ENCODE data around the gene PML.
"Not testable (repeated sequence)": the region's sequence is repeated elsewhere in the genome, so short reads cannot be mapped to it uniquely, and the experiment has no call there.

The PML gene

DNA sequence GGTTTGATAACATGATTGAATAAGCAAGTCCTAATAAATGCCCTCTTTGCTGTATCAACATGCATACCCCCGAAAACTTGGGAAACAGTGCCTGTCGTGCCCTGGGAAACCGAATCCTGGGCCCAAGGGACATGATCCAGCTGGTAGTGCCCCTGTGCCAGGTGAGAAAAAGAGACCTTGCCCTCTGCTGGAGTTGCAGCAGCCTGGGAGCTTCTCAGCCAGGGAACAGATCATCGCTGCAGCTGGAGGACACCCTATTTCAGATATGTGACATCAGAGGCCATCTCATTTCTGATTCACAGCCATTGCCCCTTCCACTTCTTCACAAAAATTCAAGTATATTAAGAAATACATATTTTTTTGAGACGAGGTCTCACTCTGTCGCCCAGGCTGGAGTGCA lies 34.7 kb upstream of the PML start:
- DNase-seq: no peak

DNA sequence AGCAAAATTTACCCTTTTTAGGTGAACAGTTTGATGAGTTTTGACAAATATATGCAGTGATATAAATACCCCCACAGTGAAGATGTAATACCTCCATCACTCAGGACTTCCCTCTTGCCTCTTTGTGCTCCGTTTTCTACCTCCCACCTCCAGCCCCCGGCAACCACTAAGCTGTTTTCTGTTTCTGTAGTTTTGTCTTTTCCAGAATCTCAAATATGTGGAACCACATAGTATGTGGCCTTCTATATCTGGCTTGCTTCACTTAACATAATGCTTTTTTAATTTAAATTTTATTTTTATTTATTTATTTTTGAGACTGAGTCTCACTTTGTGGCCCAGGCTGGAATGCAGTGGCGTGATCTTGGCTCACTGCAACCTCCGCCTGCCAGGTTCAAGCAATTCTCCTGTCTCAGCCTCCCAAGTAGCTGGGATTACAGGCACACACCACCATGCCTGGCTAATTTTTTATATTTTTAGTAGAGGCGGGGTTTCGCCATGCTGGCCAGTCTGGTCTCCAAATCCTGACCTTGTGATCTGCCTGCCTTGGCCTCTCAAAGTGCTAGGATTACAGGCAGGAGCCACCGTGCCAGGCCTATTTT lies 33.9 kb upstream of the PML start:
- DNase-seq: not testable (repeated sequence)

- DNase-seq: no peak
These were observed 32.1 kb upstream of the PML start for GRCh38 chr15:73962433-73962832.

- DNase-seq: peak; percentile 86 to 89
These were observed 29.8 kb upstream of the PML start for GRCh38 chr15:73964736-73965093.

- no peak for DNase-seq
These were observed 29.3 kb upstream of the PML start for GRCh38 chr15:73965094-73965757.

- peak; percentile 15 to 25 for DNase-seq
These were observed 28.8 kb upstream of the PML start for GRCh38 chr15:73965758-73966113.

DNA sequence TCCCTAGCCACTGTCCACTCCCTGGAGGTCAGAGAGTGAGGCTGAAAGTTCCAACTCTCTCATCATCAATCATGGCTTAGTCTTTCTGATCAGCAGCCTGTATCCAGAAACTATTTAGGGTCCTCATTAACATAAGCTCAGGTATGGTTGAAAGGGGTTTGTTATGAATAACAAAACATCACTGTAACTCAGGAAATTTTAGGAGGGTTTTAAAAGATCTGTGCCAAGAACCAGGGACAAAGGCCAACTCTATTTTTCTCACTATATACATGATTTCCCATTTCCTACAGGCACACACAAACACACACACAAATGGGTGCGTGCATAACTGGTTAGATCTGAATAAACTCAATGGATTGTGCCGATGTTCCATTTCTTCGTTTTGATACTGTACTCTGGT lies 26.1 kb upstream of the PML start:
- no peak for DNase-seq

DNA sequence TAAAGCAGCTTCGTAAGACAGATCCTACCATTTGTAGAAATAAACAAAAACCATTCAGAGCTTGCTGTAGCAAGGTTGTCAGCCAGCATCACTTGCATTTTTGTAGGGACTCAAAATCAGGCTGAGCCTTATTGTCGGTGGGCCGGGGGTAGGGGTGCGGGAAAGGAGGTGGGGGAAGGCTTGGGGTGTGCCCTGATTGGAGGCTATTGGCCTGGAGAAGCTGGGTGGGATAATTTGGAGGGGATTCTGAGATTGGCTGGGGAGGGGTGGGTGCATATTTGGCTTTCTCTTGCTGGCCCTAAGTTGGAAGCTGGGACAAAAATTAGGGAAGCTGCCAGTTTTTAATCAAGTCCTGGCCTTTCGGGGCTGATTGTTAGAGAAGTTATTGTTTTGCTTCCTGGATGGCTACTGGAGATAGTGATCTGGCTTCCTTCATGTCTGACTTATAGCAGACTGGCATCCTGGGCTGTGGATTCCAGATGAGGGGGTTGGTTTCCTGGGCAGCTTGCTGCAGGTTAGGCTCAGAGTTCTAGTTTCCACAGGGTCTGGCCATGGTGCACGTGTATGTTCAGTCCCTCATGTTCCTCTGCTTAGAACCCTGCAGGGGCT lies 25.3 kb upstream of the PML start:
- DNase-seq: no peak

GRCh38 chr15:73972984-73973682 lies 21.4 kb upstream of the PML start:
- peak; percentile 84 to 88 for DNase-seq

GRCh38 chr15:73973683-73974200 lies 20.8 kb upstream of the PML start:
- DNase-seq: not testable (repeated sequence)

- DNase-seq: peak; percentile 20 to 39
These were observed 18.9 kb upstream of the PML start for GRCh38 chr15:73975440-73976125.

- no peak for DNase-seq
These were observed 15.6 kb upstream of the PML start for GRCh38 chr15:73978896-73979295.

- DNase-seq: no peak
These were observed 14.9 kb upstream of the PML start for GRCh38 chr15:73979636-73980035.

GRCh38 chr15:73981761-73982221 lies 12.7 kb upstream of the PML start:
- DNase-seq: no peak

DNA sequence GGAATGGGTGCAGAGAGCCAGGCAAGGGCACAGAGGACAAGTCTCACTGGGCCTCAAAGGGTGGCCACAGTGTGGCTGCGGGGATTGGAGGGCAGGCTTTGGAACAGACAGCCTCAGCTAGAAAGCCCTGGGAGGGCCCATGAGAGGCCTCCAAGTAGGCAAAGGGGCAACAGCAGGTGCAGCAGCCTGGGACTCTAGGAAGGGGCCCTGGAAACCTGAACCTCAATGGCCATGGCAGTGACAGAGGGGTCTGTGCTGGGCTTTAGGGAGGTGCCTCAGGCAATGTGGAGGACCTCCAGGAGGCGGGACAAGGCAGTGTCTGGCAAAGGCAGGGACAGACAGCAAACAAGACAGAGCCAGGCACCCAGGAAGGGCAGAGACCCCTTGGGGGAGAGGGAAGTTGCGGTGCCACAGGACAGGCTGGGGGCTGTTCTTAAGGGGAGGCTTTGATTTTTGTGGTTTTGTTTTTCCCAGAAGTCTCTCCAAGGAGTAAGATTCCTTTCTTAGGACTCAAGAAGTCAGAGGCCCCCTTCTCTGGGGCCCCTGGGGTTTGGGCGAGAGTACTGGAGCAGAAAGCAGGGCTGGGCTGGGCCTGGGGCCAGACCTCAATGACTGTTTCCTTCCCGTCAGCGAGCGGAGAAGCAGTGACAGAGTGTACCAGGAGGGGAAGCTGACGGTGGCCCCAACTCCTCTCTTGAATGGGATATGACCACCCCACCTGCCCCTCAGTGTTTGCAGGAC lies 12.1 kb upstream of the PML start:
- DNase-seq: peak; percentile 88 to 89

- DNase-seq: no peak
These were observed 11.2 kb upstream of the PML start for GRCh38 chr15:73983211-73983727.

- no peak for DNase-seq
These were observed 10.7 kb upstream of the PML start for GRCh38 chr15:73983773-73984172.

- no peak for DNase-seq
These were observed 10.1 kb upstream of the PML start for GRCh38 chr15:73984208-73984979.

- no peak for DNase-seq
These were observed 9.2 kb upstream of the PML start for GRCh38 chr15:73985101-73985873.

DNA sequence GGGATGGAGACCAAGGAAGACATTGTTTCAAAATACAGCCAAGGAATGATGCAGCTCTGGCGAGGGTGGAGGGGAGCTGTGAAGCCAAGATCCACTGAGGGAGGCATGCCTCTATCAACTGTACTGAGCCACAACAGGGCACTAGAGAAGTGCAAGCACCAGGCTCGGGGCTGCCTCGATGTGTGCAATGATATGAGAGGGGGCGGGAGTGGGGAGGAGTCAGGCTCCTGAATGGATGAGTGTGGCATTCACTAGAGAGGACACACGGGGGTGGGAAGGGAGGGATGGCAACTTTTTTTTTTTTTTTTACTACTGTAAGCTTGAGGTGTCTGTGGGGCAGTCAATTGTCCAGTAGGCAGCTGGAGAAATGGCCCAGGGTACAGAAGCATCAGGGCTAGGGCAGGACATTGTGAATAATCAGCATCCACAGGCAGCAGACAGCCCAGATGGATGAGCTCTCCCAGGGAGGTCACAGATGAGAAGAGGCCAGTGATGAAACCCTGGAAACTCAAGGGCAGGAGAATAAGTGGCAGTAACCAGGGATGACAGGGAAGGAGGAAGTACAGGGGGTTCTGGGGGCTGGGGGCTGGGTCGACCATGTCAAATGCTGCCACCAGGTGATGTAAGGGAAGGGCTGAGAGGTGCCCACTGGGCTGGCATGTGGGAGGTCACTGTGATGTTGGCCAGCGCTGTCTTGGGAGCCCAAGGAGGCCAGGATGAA lies 8.3 kb upstream of the PML start:
- DNase-seq: no peak

Data from Kasumi-1 (cell line).